ENCODE results near the gene SLC8A1.

Gene SLC8A1

GRCh38 chr2:40204268-40204667, 247.6 kb downstream of the SLC8A1 start:
- no peak overlapping the region for H3K9ac ChIP-seq (ENCODE audit: low read depth, low read length, poor library complexity, severe bottlenecking)
- no peak overlapping the region for H3K4me2 ChIP-seq (ENCODE audit: low read depth, low read length, poor library complexity, severe bottlenecking)
- H3K9me3 ChIP-seq (ENCODE audit: insufficient read depth, low read depth, low read length) = no peaks in the 10 kb centered on the region
- H4K20me1 ChIP-seq (ENCODE audit: insufficient read depth, low read length, poor library complexity, severe bottlenecking) = no peaks in the 10 kb centered on the region
- H3K9me2 ChIP-seq (replicated peaks; ENCODE audit: low read depth, low read length) = no peaks in the 10 kb centered on the region
- no peak overlapping the region for H3K4me3 ChIP-seq (ENCODE audit: low read length, poor library complexity, severe bottlenecking)
- H3F3A ChIP-seq (ENCODE audit: low read depth) = no peaks in the 10 kb centered on the region
- no peaks in the 10 kb centered on the region for H3K27me3 ChIP-seq (ENCODE audit: insufficient read depth, low read length, poor library complexity, severe bottlenecking)
- H3K79me2 ChIP-seq (ENCODE audit: insufficient read depth, low read length) = no peaks in the 10 kb centered on the region
- H2AFZ ChIP-seq (ENCODE audit: low read length) = no peak overlapping the region
- H3K36me3 ChIP-seq (ENCODE audit: insufficient read depth, low read length) = no peaks in the 10 kb centered on the region
- TF ChIP-seq CTCF (conservative IDR thresholded peaks at IDR 0.05; ENCODE audit: low read length) = no peak
- no peak for TF ChIP-seq EZH2phosphoT487 (IDR thresholded peaks at IDR 0.05; ENCODE audit: borderline replicate concordance)
- H3K4me1 ChIP-seq (ENCODE audit: insufficient read depth, low read length, poor library complexity, severe bottlenecking) = no peaks in the 10 kb centered on the region

- no peaks in the 10 kb centered on the region for H3K9me2 ChIP-seq (replicated peaks; ENCODE audit: low read depth, low read length)
- no peaks in the 10 kb centered on the region for H4K20me1 ChIP-seq (ENCODE audit: insufficient read depth, low read length, poor library complexity, severe bottlenecking)
- H3K9ac ChIP-seq (ENCODE audit: low read depth, low read length, poor library complexity, severe bottlenecking) = no peak overlapping the region
- no peaks in the 10 kb centered on the region for H3F3A ChIP-seq (ENCODE audit: low read depth)
- no peaks in the 10 kb centered on the region for H3K9me3 ChIP-seq (ENCODE audit: insufficient read depth, low read depth, low read length)
- no peak overlapping the region for H3K4me3 ChIP-seq (ENCODE audit: low read length, poor library complexity, severe bottlenecking)
- H3K4me2 ChIP-seq (ENCODE audit: low read depth, low read length, poor library complexity, severe bottlenecking) = no peak overlapping the region
- H2AFZ ChIP-seq (ENCODE audit: low read length) = no peak overlapping the region
- H3K36me3 ChIP-seq (ENCODE audit: insufficient read depth, low read length) = no peaks in the 10 kb centered on the region
- H3K79me2 ChIP-seq (ENCODE audit: insufficient read depth, low read length) = no peaks in the 10 kb centered on the region
- no peaks in the 10 kb centered on the region for H3K27me3 ChIP-seq (ENCODE audit: insufficient read depth, low read length, poor library complexity, severe bottlenecking)
- TF ChIP-seq CTCF (conservative IDR thresholded peaks at IDR 0.05; ENCODE audit: low read length) = no peak
- no peak for TF ChIP-seq EZH2phosphoT487 (IDR thresholded peaks at IDR 0.05; ENCODE audit: borderline replicate concordance)
- no peaks in the 10 kb centered on the region for H3K4me1 ChIP-seq (ENCODE audit: insufficient read depth, low read length, poor library complexity, severe bottlenecking)
Measured at GRCh38 chr2:40202798-40203400, 249.0 kb downstream of the SLC8A1 start.

DNA sequence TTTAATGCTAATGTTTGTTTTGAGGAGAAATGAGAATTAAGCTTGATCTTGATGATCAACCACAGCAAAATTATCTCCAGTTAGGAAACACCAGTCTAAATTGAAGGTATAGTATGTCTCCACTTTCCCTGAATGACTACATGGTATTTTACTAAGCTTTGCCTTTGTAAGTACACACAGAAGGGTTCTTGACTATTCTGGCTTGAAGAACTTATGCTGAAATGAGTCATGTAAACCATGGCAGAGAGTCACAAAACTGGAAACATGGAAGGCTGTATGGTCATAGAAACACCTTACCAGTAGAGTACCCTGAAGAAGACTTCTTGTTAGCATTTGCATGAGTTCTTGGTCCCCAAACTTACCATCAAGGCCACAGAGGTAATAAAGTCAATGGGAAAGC, 250.5 kb downstream of the SLC8A1 start:
- no peaks in the 10 kb centered on the region for H3K9me2 ChIP-seq (replicated peaks; ENCODE audit: low read depth, low read length)
- H3K4me2 ChIP-seq (ENCODE audit: low read depth, low read length, poor library complexity, severe bottlenecking) = no peak overlapping the region
- no peaks in the 10 kb centered on the region for H3K36me3 ChIP-seq (ENCODE audit: insufficient read depth, low read length)
- H3F3A ChIP-seq (ENCODE audit: low read depth) = no peaks in the 10 kb centered on the region
- H3K4me1 ChIP-seq (ENCODE audit: insufficient read depth, low read length, poor library complexity, severe bottlenecking) = no peaks in the 10 kb centered on the region
- H4K20me1 ChIP-seq (ENCODE audit: insufficient read depth, low read length, poor library complexity, severe bottlenecking) = no peaks in the 10 kb centered on the region
- H3K4me3 ChIP-seq (ENCODE audit: low read length, poor library complexity, severe bottlenecking) = no peak overlapping the region
- TF ChIP-seq CTCF (conservative IDR thresholded peaks at IDR 0.05; ENCODE audit: low read length) (no peak), EZH2phosphoT487 (IDR thresholded peaks at IDR 0.05; ENCODE audit: borderline replicate concordance) (no peak)
- no peaks in the 10 kb centered on the region for H3K79me2 ChIP-seq (ENCODE audit: insufficient read depth, low read length)
- H2AFZ ChIP-seq (ENCODE audit: low read length) = no peak overlapping the region
- no peaks in the 10 kb centered on the region for H3K9me3 ChIP-seq (ENCODE audit: insufficient read depth, low read depth, low read length)
- H3K9ac ChIP-seq (ENCODE audit: low read depth, low read length, poor library complexity, severe bottlenecking) = no peak overlapping the region
- no peaks in the 10 kb centered on the region for H3K27me3 ChIP-seq (ENCODE audit: insufficient read depth, low read length, poor library complexity, severe bottlenecking)
